ENCODE measurements around the gene SIX3. TPM values are rescaled to one million over a fixed set of nuclear protein-coding genes. Genes with fewer than 3 reads are reported as not detected.
A peak's percentile ranks its signal among the peaks of the same experiment; 100 is the strongest.

SIX3 gene
- total RNA-seq, 1 experiment from 2014 or later = 1.4 TPM

- no peak for DNase-seq
- no TSS peak for BruUV-seq (replicated peaks)
- H4K20me1 ChIP-seq (ENCODE audit: insufficient read depth) = no peaks in the 10 kb centered on the region
- CTCF ChIA-PET = interaction anchor here (0.6 kb wide), 2 partner anchors 149 to 205 kb away, joined by 3 read pairs; no protein-coding TSS in a partner anchor
- H3K36me3 ChIP-seq (ENCODE audit: low read depth) = no peaks in the 10 kb centered on the region
- intact Hi-C loops (cut with micrococcal nuclease; ENCODE audit: unreplicated experiment) = loop anchor here (10.0 kb wide), 3 partner anchors 207 to 1337 kb away; no protein-coding TSS in a partner anchor
- no peaks in the 10 kb centered on the region; the same call in 1 of the 2 replicates for H3K4me1 ChIP-seq (replicated peaks; ENCODE audit: insufficient read depth)
- H3K9me3 ChIP-seq (ENCODE audit: insufficient read depth, low read depth) = no peaks in the 10 kb centered on the region
- peak overlapping the region; percentile 62 for H3K4me2 ChIP-seq
- H2AFZ ChIP-seq = peak overlapping the region; percentile 50; the same call in 1 of the 2 replicates
- no peak for TF ChIP-seq CTCF (conservative IDR thresholded peaks at IDR 0.05)
- TF ChIP-seq EZH2 (IDR thresholded peaks at IDR 0.05; ENCODE audit: low read depth) = no peak
- POLR2A ChIA-PET (ENCODE audit: unreplicated experiment) = no interaction called here
- H3K9me2 ChIP-seq (ENCODE audit: insufficient read depth) = no peaks in the 10 kb centered on the region
- no peak overlapping the region for H3K27ac ChIP-seq
- H3K4me3 ChIP-seq = peak overlapping the region; percentile 35; the same call in 1 of the 2 replicates
- no peaks in the 10 kb centered on the region for H3K27me3 ChIP-seq (ENCODE audit: insufficient read depth, low read depth)
- H3K79me2 ChIP-seq (ENCODE audit: low read depth) = no peaks in the 10 kb centered on the region
- H3F3A ChIP-seq (ENCODE audit: insufficient read depth, low read depth) = no peaks in the 10 kb centered on the region; the same call in 1 of the 2 replicates
These were observed 10.2 kb downstream of the SIX3 start for GRCh38 chr2:44951714-44952113.

- Histone ChIP-seq H3K4me3 (peak overlapping the region; percentile 35; the same call in 1 of the 2 replicates), H4K20me1 (ENCODE audit: insufficient read depth) (no peaks in the 10 kb centered on the region), H3K36me3 (ENCODE audit: low read depth) (no peaks in the 10 kb centered on the region), H3K9me3 (ENCODE audit: insufficient read depth, low read depth) (no peaks in the 10 kb centered on the region), H3K9me2 (ENCODE audit: insufficient read depth) (no peaks in the 10 kb centered on the region), H3K4me1 (replicated peaks; ENCODE audit: insufficient read depth) (no peaks in the 10 kb centered on the region; the same call in 1 of the 2 replicates), H3K4me2 (peak overlapping the region; percentile 62), H2AFZ (peak overlapping the region; percentile 50), H3F3A (ENCODE audit: insufficient read depth, low read depth) (no peaks in the 10 kb centered on the region; the same call in 1 of the 2 replicates), H3K27me3 (ENCODE audit: insufficient read depth, low read depth) (no peaks in the 10 kb centered on the region), H3K79me2 (ENCODE audit: low read depth) (no peaks in the 10 kb centered on the region), H3K27ac (no peak overlapping the region)
- intact Hi-C loops (cut with micrococcal nuclease; ENCODE audit: unreplicated experiment) = loop anchor here (10.0 kb wide), 3 partner anchors 207 to 1337 kb away; no protein-coding TSS in a partner anchor
- peak in 1 of 2 experiments; percentile 74 for DNase-seq
- ChIA-PET CTCF (interaction anchor here (0.6 kb wide), 1 partner anchor 559 kb away, joined by 3 read pairs; no protein-coding TSS in a partner anchor), POLR2A (ENCODE audit: unreplicated experiment) (no interaction called here)
- no TSS peak for BruUV-seq (replicated peaks)
- TF ChIP-seq EZH2 (IDR thresholded peaks at IDR 0.05; ENCODE audit: low read depth) = no peak
- peak; percentile 82 for TF ChIP-seq CTCF (conservative IDR thresholded peaks at IDR 0.05)
These were observed 10.8 kb downstream of the SIX3 start for GRCh38 chr2:44952143-44952805.

GRCh38 chr2:44952806-44953498, 11.4 kb downstream of the SIX3 start:
- Histone ChIP-seq H3K27me3 (ENCODE audit: insufficient read depth, low read depth) (no peaks in the 10 kb centered on the region), H3K4me2 (peak overlapping the region; percentile 62; the same call in 1 of the 2 replicates), H3K9me2 (ENCODE audit: insufficient read depth) (no peaks in the 10 kb centered on the region), H2AFZ (0 out of 2 replicates have a peak overlapping the region, but pooled peaks have one; percentile 50), H4K20me1 (ENCODE audit: insufficient read depth) (no peaks in the 10 kb centered on the region), H3K79me2 (ENCODE audit: low read depth) (no peaks in the 10 kb centered on the region), H3K36me3 (ENCODE audit: low read depth) (no peaks in the 10 kb centered on the region), H3K27ac (no peak overlapping the region), H3F3A (ENCODE audit: insufficient read depth, low read depth) (peaks cover 3% of the 10 kb centered on the region; the same call in 1 of the 2 replicates), H3K4me1 (replicated peaks; ENCODE audit: insufficient read depth) (no peaks in the 10 kb centered on the region; the same call in 1 of the 2 replicates), H3K9me3 (ENCODE audit: insufficient read depth, low read depth) (no peaks in the 10 kb centered on the region), H3K4me3 (no peak overlapping the region)
- ChIA-PET POLR2A (ENCODE audit: unreplicated experiment) (no interaction called here), CTCF (interaction anchor here (0.6 kb wide), 1 partner anchor 560 kb away, joined by 3 read pairs; no protein-coding TSS in a partner anchor)
- intact Hi-C loops (cut with micrococcal nuclease; ENCODE audit: unreplicated experiment) = loop anchor here (10.0 kb wide), 3 partner anchors 208 to 1338 kb away; no protein-coding TSS in a partner anchor
- DNase-seq = no peak
- TF ChIP-seq CTCF (conservative IDR thresholded peaks at IDR 0.05) (no peak), EZH2 (IDR thresholded peaks at IDR 0.05; ENCODE audit: low read depth) (no peak)
- BruUV-seq (replicated peaks) = no TSS peak

All from PC-9 (cell line).